HG02763 (cell line): ENCODE results near the gene NHLRC4.

Experiments used
- ATAC-seq: cut with Tn5 transposase; IDR thresholded peaks from one replicate; pipeline ENCODE4 v1.9.1; 2021; ENCODE audit warnings: mild to moderate bottlenecking, moderate library complexity; ENCODE audit not compliant: unreplicated experiment

NHLRC4 gene

DNA sequence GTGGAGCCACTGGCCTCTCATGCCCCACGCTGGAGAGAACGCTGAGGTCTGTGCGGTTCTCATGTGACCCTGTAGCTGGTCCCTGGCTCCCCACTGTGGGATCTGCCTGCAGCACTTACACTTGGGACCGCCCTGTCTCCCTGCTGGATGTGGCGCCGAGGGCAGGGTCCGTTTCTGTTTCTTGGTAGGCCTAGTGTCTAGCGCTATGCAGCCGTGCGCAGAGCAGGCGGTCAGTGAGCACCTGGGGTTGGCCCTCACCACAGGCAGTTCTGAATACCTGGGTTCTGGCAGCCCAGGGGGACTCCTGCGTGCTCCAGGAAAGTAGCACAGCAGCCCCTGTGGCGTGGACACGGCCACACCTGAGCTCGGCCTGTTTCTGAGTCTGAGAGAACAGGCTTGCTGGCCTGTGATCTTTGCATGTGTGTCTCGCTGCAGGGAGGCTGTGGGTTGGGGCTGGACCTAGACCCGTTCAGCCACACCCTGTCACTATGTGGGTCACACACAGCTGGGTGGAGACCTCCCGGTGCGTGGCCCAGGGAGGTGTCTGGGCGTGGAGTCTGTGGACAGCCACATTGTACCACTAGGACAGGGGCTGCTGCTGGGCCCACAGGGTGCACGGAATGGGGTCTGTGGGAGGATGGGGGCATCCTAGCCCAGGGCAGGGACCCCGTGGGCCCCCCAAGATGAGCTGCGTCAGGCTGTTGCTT lies 36.5 kb upstream of the NHLRC4 start:
- no peak for ATAC-seq

DNA sequence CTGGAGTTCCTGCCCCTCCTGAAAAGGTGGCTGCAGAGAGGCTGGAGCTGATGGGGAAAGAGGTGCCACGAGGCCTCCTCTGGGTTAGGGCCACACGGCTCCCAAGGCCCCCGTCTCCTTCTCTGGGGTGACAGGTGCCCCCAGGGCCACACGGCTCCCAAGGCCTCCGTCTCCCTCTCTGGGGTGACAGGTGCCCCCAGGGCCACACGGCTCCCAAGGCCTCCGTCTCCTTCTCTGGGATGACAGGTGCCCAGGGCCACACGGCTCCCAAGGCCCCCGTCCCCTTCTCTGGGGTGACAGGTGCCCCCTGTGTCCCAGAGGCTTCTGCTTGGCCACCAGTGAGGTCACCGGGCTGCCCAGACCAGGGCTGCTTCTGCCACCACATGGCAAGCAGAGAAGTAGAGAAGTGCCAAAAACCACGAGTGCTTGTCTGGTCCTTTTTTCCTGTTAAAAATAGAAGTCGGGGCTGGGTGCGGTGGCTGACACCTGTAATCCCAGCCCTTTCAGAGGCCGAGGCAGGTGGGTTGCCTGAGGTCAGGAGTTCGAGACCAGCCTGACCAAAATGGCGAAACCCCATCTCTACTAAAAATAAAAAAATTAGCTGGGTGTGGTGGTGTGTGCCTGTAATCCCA lies 35.2 kb upstream of the NHLRC4 start:
- ATAC-seq = no peak

DNA sequence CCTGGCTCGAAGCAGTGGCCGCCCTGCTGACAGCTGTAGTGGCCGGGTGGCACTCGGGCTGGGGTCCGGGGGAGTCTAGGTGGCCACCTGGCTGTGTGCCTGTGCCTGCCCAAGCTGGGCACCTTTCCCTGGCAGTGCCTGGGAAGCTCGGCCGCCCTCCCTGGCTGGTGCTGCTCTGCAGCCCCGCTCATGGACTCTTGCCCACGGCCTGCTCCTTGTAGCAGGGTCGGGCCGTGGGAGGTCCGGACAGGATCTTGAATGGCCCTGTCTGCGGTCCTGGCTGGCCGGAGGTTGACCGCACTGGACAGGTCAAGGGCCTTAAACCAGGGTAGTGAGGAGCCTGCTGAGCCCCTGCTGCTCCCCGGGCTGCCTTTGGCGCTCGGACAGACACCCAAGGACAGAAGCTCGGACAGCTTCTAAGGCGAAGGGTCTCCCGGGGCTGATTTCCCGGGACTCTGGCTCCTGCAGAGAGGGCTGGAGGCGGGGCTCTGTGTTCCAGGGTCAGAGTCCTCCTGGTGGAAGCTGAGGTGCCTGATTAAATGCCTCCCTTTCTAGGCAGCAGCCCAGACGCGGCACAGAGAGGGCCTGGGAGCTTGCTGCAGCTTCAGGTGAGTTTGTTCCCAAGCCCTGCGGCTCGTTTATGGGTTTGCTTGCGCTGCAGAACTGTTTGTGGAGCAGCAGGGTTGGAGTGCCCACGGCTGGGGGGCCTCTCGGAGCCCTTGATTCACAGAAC lies 33.2 kb upstream of the NHLRC4 start:
- ATAC-seq = no peak

DNA sequence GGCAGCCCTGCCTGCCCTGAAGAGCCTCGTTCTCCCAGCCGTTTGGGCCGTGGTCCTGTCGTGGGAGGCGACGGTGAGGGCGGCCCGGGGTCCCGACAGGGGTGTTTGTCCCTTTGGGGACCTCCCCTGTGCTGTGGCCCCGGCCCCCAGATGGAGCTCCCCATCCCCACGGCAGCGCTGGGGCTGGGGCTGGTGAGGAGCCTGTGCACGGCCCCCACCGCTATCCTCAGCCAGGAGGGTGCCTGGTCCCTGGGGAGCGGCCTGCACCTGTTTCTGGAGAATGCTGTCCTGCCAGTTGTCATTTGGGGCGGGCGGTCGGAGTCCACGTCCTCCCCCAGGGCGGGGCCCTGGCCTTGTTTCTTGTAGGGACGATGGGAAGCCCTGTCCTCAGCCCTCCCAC lies 32.7 kb upstream of the NHLRC4 start:
- no peak for ATAC-seq

DNA sequence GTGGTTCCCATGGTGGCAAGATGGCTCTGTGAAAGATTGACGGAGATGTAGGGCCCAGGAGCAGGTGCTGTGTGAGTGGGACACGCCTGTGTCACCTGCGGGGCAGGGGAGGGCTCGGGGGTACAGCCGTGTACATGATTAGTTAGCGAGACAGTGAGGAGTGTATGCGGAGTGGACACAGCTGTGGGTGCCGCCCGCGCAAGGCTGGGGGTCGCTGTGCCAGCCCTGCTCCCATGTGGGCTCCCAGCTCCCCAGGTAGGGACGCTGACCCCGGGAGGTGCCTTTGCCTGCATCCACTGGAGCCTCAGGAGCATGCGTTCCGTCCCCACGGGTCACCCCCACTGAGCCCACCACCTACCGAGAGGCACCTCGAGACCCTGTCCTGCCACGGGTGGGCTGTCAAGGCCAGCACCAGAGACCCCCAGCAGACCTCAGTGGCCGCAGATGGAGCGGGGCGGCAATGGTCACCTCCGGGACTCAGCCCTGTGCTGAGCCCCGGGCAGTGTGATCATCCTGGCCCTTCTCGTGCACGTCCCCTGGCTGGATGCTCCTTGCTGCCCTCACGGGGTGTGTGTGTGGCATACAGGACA lies 31.9 kb upstream of the NHLRC4 start:
- ATAC-seq = no peak

DNA sequence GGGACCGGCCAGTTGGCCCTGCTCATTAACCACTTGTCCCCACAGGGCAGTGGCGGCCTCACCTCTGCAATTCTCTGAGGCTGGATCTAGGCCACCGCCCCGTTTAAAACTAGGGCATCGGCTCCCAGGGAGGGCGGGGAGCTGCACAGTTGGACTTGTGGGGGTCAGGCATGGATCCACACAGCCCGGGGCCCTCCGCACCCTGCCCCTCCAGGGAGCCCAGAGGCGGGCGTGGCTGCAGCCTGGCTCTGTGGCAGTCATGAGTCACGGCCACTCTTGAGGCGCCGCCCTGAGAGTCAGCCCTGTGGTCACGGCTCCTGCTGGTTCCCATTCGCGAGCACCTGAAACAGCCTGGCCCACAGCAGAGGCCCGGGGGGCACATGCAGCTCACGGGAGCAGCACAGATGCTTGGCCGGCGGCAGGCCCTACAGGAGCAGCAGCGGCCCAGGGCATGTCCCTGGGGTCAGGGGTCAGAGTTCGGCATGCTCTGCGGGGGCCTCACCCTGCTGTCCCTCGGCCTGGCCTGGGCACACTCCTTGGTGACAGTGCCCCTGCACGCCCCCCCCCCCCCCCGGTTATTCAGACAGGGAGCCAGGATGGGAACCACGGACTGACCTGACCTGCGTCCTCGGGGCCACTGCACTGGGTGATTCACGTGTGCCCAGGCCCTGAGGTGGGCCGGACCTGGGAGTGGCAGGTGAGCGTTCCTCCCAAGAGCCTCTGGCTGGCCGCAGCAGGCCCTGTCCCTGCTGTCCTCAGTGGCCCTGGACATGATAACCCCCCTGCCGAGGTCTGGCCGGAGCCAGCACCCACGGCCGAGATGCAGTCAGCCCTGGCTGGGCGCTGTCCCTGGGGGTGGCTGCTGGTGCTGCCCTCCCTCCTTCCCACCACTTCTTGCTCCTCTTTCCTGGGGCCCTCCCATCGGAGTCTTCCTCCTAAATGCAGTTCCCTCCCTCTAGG lies 31.1 kb upstream of the NHLRC4 start:
- no peak for ATAC-seq

DNA sequence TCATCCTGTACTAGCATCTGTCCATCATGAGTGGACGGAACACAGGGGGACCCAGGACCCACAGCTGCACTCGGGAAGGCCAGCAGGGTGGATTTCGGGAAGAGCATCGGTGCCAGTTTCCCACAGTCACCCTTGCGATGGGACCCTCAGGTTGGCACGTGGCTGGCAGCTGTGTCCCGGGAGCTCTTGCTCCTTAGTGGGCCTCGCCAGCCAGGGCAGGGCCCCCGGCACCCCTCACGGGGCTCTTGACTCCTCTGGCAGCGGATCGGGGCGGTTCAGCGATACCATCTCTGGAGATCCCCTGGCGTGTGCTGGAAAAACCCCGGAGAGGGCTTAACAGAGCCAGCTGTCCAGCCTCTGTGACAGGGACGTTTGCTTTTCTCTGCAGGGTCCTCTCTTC lies 30.1 kb upstream of the NHLRC4 start:
- ATAC-seq = no peak

DNA sequence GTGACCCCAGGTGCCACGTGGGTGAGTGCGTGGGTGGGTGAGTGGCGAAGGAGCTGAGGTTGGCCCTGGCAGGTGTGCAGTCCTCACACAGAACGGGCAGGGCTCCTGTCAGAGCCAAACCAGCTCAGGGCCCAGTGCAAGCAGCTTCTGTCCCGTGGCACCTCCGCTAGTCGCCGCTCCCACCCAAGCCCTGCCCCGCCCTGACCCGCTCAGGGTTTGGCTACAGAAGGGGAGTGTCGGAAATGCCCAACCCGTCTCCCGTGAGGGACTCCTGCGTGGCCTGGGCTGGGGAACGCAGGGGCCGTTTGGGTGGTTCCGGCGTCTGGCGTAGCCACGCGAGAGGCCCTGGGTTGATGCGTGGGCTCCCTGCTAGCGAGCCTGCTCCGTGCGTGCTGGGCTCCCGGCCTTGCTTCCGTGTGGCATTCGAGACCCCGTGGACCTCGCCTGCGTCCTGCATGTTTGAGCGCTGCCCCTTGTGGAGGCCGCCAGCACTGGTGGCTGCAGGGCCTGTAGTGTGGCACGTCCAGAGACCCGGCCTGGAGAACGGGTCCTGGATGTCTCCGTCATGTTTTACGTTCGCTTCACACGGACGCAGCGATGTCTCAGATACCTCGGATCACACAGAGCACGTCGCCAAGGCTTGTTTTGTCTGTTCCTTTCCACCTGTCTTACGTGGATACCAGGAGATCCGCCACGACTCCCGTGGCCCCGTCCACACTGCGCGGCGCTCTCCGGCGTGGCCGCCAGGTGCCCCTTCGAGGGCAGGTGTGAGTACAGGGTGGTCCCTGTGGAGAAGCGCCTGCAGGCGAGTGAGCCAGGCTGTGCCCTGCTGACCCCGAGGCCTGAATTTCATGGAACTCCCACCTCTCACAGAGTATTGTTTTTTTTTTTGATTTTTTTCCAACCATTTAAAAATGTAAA lies 29.1 kb upstream of the NHLRC4 start:
- ATAC-seq = no peak

DNA sequence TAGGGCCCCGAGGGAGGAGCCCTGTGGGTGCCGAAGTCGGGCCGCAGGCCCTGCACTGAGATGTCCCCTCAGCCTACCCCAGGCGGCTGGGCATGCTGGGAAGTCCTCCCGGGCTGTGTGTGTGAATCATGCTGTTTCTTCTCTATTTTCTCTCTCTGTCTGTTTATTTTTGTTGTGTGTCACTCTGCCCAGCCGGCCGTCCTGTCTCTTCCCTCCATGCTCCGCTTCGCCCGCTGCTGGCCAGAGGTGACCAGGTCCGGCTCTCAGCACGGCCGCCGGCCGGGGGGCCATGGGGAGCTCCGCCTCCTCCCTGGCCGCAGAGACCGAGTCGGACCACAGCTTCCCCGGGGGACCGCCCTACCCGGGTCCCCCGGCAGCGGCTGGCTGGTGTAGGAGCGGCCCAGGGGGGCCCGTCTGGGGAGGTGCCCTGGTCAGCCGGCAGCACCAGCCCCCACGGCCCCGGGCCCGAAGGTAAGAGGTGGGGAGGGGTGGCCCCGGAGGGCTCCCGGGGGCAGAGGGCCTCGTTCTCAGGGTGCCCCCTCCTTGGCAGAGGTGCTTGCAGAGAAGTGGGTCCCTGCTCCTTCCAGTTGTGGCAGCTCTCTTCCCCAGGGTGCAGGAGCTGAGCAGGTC lies 26.8 kb upstream of the NHLRC4 start:
- no peak for ATAC-seq

DNA sequence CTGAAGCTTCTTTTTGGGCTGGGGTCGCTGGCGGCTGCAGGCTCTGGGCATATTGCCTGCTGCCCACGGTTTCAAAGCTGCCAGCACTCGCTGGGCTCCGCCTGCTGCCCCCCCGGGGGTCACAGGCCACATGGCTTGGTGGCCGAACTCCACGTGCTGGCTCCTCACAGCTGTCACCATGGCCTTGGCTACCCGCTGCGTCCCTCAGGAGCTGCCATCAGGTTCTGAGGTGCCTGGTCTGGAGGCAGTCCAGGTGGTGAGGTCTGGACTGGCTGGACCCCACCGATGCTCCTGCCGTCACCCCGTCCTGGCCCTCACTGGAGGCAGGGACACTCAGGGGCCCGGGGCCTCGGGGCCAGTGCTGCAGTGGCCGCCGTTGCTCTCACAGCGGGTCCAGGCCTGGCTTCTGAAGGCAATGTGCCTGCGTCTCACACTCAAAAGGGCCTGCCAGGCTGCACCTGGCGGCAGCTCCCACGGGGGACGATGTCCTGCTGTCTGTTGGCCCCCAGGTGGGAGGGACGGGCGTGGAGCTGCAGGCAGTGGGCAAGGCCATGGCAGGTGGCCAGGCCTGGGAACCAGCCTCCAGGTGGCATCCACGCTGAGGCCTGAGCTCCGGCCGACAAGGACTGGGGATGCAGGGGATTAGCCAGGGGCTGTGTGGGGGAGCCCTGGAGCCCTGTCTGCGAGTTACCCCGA lies 26.0 kb upstream of the NHLRC4 start:
- ATAC-seq = no peak

DNA sequence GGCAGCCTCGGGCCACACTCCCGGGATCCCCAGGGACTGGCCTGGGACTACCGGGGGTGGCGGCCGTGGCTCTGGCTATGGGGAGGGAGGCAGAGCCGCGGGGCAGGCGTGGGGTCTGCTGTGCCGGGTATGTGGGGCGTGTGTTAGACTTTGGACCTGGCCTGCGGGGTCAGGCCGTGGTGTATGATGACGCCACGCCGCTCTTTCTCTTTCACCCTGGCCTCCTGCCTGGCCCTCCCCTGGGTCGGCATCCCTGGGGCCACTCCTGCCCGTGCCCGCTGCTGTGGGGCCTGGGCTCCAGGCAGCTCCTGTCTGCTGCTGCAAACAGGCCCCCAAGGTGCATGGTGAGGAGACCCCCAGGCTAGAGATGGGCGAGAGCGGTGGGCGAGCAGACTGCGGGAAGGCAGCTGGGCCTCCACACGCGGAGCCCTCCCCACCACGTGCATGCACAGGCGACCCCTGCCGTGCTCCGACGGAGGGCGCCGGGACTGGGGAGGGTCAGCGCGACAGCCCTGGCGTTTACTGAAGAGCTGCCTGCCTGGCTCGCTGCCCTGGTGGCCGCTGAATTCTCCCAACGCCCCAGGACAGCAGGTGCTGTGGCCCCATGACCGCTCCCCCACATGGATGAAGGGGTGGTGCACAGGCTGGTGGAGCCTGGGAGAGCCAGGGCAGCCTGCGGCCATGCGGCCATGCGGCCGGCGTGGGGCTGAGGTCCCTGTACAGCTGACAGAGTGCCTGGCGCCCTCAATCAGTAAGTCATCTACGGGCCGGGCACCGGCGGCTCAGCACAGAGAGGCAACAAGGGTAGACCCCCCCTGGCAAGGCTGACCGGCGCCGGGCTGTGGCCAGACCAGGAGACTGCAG lies 23.3 kb upstream of the NHLRC4 start:
- no peak for ATAC-seq

DNA sequence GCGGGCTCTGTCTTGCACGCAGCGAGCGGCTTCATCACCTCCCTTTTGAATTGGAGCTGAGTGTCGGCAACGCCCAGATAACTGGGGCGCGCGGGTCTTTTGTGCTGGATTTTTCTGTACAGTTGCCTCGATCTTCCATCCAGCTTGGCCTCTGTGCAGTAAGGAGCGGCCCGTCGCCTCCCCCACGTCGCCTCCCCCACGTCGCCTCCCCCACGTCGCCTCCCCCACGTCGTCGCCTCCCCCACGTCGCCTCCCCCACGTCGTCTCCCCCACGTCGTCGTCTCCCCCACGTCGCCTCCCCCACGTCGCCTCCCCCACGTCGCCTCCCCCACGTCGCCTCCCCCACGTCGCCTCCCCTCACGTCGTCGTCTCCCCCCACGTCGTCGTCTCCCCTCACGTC lies 22.3 kb upstream of the NHLRC4 start:
- no peak for ATAC-seq

DNA sequence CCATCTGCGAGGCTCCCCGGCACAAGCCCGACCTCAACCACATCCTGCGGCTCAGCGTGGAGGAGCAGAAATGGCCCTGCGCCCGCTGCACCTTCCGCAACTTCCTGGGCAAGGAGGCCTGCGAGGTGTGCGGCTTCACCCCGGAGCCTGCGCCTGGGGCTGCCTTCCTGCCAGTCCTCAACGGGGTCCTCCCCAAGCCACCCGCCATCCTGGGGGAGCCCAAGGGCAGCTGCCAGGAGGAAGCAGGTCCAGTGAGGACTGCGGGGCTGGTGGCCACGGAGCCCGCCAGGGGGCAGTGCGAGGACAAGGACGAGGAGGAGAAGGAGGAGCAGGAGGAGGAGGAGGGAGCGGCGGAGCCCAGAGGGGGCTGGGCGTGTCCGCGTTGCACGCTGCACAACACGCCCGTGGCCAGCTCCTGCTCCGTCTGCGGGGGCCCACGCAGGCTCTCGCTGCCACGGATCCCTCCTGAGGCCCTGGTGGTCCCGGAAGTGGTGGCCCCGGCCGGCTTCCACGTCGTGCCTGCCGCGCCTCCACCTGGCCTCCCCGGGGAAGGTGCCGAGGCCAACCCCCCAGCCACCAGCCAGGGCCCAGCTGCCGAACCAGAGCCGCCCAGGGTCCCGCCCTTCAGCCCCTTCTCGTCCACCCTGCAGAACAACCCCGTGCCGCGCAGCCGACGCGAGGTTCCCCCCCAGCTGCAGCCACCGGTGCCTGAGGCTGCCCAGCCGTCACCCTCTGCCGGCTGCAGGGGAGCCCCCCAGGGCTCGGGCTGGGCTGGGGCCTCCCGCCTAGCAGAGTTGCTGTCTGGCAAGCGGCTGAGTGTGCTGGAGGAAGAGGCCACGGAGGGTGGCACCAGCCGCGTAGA lies 19.7 kb upstream of the NHLRC4 start:
- no peak for ATAC-seq

DNA sequence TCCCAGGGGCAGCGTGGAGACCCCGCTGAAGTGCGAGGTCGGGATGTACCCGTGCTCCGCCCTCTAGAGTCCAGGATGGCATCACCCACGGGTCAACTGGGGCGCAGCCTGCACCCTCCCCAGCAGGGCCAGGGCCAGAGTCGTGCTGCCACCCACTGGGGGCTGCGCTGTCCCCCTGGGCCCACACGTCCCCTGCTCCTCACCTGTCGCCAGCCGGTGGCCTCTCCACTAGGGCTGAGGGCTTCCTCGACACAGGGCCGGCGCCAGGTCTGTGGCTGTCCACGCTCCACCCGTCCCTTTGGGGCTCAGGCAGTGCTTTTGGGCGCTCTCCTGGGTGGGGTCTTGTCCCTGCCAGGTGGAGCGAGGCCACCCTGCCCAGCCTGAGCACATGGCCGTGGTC lies 18.2 kb upstream of the NHLRC4 start:
- ATAC-seq = no peak

DNA sequence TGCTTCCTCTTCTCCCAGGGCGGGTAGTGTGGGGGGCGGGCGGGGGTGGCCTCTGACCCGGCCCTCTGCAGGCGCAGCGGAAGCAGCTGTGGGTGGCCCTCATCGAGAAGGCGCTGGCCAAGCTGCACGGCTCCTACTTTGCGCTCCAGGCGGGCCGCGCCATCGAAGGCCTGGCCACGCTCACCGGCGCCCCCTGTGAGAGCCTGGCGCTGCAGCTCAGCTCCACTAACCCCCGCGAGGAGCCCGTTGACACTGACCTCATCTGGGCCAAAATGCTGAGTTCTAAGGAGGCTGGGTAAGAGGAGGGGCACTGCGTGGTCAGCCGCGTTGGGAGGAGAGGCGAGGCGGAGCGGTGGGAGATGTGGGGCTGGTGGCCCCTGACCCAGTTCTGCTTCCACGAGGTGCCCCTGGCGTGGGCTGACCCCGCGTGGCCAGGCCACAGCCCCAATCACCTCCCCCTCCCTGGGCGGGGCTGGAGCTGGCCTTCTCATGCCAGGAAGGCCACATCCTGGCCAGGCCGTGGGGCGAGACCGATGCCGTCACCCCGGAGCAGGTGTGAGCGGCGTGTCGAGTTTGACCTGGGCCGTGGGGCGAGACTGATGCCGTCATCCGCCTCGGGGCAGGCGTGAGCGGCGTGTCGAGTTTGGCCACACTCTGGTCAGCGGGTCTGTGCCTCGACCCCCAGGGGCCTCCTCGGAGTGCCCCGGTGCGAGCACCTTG lies 17.1 kb upstream of the NHLRC4 start:
- ATAC-seq = no peak

DNA sequence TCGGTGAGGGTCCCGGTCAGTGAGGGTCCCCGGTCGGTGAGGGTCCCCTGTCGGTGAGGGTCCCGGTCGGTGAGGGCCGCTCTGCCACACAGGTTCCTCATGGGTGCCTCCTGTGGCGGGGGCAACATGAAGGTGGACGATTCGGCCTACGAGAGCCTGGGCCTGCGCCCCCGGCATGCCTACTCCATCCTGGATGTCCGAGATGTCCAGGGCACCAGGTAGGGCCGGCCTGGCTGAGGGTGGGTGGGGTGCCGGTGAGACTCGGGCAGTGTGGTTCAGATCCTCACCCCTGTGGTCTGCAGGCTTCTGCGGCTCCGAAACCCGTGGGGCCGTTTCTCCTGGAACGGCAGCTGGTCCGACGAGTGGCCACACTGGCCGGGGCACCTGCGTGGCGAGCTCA lies 15.6 kb upstream of the NHLRC4 start:
- ATAC-seq = no peak
